ENCODE measurements around the gene MACROH2A1.

The MACROH2A1 gene

DNA sequence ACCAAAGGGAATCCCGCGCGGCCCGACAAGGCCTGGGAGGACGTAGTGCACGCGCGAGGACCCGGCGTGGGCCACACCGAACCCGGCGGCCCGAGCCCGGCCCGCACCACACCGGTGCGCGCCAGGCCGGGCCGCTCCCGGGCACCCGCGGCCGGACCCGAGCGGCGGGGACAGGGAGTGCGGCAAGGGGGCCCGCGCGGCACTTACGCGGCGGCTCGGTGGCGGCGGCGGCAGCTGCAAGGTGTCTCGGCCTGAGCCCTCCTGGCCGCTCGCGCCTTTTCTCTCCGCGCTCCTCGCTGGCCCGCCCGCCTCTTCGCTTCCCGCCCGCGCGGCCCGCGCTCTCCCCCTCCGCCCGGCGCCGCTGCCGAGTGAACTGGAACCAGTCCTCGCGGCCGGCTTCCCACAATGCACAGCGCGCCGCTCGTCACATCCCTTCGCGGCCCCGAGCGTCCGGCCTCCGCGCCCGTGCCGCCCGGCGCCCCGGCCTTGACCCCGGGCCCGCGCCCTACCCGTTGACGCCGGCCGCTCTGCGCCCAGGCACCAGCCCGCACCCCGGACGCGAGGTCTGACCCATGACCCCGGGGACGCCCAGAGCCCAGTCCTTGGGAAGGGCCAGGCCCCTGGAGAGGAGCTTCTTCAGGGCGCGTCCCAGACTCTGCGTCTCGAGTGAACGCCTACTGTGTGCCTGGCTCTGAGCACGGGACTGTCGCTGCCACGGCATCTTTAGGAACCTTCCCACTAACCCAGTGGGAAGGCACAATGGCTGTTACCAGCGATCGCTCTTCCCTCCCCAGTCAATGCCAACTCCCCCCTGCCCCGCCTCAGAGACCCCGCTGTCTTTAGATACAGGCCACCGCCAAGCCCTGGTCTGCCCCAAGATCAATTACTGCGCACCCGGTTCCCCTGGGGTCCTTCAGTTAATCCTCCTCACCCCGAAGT is at the start of gene MACROH2A1:
Gene MACROH2A1, minus strand, starts transcription at position 377 of the 939 bp plus-strand sequence. CDS start 10,138 bp downstream, outside the sequence.
- DNase-seq (ENCODE audit: low read depth in 2 of 2): peak; percentile 76 to 81

DNA sequence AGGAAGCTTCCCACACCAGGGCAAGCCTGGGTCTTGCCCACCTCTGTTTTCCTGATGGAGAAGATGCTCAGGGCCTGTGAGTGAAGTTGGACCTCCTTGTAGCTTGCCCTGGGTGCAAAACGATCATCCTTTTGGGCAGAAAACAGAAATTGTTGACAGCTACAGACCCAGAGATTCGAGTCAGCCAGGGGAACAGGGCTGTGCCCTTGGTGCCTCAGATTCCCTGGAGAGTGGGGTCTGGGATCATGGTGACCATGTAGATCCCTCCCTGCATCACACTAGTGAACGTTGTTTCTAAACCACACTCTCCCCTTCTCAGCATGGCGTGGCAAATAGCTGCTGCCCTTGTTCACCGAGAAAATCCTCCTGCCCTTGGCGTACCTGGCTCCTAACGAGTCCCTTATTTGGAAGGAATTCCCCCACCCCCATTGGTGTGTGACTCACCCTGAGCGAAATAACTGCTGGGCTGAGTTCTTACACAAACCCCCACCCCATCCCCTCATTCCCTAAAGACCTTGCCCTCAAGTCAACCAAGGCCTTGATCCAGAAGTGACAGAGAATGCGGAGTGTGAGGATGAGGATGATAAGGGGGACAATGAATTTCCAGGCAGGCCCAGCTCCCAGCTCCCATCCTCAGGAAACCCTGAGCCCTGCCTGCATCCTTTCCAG is 49.2 kb upstream of the MACROH2A1 start:
- no peak for DNase-seq (ENCODE audit: low read depth in 2 of 2)

DNA sequence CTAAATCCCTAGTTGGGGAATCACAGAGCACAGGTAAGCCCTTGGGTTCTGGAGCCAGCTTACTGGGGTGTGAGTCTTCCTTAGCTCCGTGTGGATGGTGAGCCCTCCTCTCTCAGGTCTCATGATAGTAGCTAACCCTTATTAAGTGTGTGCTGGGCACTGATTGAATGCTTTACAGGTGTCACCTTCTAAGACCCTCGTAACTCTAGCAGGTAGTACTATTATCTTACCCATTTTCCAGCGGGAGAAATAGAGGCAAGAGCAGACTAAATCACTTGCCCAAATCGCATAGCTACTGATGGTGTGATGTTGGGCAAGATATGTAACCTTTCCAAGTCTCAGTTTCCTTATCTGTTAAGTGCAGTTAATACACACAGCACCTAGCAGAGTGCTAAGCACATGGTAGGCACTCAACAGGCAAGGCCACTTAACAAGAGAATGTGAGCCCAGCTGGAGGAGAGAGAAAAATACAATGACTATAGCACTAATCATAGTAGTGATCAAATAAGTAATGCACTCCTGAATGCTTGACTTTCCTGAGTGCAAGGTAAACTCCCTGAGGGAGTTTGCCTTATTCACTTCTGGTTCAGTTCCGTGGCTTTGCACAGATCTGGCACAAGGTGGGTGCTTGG is 48.4 kb upstream of the MACROH2A1 start, which contains the start of gene DCANP1:
Gene DCANP1, minus strand, starts transcription at position 51 of the 632 bp plus-strand sequence. CDS start 240 bp downstream, outside the sequence.
- no peak for DNase-seq (ENCODE audit: low read depth in 2 of 2)

DNA sequence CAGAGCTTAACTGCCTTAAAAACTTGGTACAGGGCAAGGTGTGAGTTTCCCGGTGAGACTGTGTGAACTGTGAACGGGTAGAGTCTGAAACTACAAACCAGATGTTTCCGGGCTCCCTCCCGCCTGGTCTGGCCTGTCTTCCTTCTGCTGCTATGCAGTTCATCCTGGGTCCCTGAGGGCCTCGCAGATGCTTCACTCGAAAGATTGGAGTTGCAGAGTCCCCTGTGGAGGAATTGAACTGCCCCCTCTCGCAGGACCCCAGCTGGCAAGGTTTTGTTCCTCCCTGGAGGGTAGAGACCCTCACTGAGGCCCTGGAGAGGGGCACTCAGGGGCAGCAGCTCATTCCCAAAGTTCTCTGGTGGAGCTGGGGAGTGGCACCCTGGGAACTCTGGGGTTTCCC is 47.6 kb upstream of the MACROH2A1 start:
- no peak for DNase-seq (ENCODE audit: low read depth in 2 of 2)

DNA sequence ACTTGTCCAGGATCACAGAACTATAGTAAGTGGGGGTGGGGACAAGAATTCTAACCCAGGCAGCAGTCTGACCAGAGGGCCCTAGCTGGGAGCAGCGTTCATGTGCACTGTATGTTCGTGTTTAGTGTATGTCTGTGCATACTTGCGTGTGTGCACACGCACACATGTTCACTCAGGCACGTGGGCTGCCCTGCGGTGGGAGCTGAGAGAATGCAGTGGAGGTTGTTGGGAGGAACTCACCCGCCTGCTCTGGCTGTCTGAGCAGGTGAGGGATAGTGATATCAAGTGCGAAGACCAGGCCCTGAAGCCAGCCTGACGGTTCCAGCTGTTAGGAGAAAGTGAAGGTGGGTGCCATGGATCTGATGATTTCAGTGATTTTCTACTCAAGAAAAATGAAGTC is 47.2 kb upstream of the MACROH2A1 start:
- DNase-seq (ENCODE audit: low read depth in 2 of 2): no peak

DNA sequence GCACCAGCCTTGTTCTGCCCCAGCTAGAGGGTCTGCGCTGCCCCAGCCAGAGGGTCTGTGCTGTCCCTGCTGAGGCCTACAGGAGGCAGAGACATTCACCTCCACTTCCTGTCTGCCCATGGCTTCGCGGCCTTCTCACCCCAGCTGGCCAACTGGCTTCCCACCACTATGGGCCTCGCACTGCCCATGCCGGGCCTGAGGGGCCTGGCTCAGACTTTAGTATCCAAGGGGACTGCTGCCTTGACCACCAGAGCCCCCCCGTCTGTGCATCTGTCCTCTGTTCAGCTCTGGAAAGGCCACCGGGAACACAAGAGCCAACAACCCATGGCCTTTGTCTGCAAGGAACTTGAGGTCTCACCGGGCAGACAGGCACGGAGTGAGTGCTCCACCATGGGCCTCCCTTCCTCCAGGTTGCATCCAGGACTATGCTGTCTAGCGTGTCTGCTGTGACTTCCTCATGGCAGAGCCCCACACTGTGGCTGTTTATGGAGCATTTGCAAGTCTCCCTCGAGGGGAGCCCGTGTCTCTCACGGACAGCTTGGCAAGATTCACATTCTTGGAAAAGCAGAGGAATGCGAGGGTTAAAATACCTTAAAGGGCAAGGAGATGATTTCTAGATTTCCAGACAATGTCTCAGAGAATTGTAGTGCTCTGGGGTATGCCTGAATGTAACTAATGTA is 46.4 kb upstream of the MACROH2A1 start:
- DNase-seq (ENCODE audit: low read depth in 2 of 2): no peak

DNA sequence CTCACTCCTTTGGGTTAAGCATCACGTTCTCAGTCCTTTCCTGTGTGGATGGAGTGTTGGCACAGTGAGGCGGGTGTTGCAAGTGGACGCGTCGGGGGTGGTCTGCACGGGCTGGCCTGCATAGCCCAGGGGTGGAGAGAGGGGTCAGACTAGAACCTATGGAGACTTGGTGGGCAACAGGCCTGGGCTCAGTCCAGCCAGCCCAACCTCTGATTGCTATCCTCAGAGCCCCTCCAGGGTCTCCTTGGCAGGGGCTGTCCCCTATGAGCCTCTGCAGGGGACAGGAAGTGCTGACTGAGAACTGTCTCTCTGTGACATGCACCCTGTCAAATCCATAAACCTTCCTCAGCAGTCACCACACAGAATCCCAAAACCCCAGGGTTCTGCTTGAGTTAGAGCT is 45.9 kb upstream of the MACROH2A1 start:
- no peak for DNase-seq (ENCODE audit: low read depth in 2 of 2)

DNA sequence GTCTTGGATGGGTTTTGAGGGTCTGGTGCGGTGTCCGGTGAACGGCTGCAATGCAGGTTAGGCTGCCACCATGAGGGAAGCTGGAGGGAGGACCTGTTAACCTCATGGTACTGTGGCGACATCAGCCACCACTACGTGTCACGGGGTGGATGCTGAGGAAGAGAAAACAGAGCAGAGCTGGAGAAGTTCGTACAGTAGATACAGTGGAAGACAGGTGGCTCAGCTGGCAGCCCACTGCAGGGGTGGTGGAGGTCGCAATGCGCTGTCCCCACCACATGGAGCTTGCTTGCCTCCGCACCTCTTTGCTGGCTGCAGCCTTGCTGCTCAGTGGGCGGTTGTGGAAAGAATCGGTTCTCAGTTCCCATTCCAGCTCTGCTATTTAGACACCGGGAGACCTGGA is 45.3 kb upstream of the MACROH2A1 start:
- DNase-seq (ENCODE audit: low read depth in 2 of 2): no peak

DNA sequence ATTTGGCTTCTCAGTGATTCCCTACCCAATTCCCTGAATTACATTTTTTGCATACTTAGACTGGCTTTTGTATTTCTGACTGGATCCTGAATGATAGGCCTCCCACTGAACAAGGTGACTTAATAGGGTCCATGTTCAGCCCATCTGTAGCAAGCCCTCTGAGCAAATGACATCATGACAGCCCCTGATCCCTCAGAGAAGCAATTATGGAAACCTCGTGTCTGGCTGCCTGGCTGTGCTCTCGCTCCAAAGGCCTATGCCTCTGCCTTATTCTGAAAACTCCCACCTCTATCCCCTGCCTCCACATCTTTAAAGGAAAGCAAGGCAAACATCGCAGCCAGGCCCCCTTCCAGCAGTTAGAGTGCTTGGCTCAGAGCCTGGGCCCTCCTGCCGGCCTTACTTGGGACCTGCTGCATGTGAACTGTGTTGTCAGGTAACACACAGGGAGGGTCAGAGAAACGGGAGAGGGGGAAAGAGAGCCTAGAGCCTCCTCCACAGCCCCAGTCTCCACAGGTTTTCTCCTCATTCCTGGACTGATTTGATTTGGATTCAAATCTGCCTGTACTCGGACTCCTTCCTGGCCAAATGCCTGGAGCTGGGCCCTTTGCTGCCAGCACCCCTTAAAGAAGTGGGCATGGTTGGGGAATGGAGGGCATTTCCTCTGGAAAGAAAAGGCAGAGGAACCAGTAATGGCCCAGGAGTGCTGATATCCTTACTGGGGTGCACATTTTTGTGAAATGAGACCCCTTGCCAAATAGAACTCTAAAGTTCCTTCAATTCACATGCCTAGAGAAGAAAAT is 44.3 kb upstream of the MACROH2A1 start:
- DNase-seq (ENCODE audit: low read depth in 2 of 2): no peak

DNA sequence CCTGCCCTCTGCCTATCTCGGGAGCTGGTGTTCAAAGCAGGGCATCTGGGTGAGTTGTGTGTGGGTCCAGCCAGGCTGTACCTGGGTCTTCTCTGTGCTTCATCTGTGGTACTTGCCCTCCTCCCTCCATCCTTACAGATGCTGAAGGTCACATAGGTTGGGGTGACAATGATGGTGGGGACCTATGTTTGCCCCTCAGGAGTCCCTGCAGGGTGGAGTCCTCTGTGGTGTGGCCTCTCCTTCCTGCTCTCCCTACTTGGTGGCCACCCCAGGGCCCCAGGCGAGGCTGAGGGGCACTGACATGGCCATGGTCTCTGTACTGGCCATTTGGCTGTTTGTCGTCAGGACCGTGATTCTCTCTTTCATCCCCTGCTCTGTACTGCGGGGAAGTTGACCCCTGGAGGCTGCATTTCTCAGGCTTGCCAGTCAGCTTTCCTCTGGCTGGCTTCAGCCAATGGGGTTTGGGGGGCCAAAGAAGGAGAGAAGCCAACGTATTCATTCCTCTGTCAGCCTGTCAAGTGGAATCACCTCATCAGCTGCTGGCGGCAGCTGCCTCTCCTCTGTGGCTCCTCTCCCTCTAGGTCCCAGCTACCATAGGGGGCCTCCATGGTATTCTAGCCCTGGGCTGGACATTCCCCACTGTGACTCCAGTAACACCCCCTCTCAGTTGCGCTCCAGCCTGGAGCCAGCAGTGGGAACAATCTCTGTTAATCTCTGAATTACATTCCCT is 43.6 kb upstream of the MACROH2A1 start:
- DNase-seq (ENCODE audit: low read depth in 2 of 2): no peak

DNA sequence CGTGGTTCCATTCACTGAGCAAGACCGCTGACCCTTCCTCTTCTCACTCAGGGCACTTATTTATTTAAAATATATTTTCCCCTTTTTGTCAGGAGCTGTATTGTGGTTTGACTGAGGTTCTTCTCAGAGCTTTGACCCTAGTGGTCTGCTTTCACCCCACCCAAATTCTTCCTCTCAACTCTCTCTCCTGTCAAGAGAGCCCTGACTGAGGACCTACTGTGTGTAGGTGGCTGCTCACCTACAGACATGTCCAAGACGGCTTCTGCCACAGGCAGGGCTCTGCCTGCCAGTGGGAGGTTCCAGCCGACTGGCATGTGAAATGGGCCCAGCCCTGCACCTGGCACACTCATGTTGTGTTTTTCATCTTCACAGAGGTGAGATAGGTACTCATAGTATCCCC is 42.9 kb upstream of the MACROH2A1 start:
- DNase-seq (ENCODE audit: low read depth in 2 of 2): no peak

DNA sequence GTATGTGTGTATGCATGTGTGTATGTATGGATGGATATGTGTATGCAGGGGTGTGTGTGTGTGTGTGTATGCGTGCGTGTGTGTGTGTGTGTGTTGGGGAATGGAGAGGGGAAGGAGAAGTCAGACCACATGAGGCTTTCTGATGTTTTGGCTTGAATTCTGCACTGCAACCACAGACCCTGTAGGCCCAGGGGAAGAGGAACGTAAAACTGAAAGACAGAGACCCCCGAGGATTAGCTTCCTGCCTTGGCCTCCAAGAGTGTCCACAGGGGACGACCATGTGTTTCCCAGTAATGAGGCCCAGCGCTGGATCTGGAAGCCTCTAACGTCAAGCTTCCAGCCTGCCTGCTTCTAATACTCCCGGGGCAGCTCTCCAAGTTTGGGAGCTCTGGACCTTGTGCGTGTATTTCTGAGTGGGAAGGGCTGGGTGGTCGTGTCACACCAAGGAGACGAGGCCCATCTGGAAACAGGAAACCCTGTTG is 42.4 kb upstream of the MACROH2A1 start:
- DNase-seq (ENCODE audit: low read depth in 2 of 2): no peak

DNA sequence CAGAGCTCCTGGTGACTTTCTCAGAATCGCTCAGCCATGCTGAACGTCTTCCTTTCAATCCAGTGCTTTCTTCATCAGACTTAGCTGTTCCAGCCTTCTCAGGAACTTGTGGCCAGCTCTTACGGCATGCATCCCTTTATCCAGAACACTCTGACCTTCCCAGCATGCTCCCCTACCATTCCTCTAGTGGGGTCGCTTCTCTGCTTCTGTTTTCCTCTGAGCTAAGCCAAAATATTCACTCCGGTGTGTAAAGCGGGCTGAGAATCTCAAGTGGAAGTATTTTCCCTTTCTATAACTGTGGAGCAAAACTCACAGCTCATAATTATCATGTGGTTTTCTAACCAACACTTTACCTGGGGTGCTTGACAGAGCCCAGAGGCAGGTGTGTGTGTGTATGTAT is 41.9 kb upstream of the MACROH2A1 start:
- no peak for DNase-seq (ENCODE audit: low read depth in 2 of 2)

DNA sequence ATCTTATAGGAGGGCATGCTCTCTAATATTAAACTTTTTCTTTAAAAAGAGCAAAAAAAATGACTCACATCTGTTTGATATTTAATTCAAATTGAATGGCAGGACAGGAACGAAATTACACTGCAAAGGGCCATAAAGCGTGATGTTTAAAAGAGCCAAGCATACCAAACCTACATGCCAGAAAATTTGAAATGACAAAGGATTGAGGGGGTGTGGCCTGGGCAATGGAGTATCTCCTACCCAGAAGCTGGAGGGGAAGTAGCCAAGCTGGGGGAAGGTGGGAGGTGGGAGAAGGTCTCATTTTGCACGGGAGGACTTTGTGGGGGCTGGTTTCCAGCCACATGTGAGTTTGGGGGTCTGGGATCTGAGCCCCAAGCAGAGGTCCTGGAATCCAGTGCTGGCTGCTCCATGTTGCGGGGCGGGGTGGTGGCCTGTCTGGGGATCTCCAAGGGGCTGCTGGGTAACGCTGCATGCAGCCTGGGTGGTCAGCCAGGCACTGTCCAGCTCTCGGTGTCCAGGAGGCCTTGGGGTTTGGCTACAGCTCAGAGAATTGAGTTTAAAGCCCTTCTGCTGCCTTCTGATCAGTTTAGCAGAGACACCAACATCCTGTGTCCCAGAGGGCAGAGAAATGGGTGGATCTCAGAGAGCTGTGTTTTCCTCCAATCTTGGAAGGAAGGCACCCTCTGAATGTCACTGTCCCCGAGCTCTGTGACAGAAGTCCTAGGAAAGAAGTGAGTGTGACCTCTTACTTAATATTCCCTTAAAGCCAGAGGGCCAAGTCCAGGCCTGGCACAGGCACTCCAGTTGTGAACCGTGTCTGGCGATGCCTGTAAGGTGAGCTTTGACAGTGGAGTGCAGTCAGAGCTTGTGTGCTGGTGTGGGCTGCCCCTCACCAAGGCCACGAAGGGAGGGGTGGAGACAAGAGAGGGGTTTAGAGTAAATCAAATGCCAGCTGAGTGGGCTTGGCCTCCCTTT is 40.5 kb upstream of the MACROH2A1 start:
- no peak for DNase-seq (ENCODE audit: low read depth in 2 of 2)

DNA sequence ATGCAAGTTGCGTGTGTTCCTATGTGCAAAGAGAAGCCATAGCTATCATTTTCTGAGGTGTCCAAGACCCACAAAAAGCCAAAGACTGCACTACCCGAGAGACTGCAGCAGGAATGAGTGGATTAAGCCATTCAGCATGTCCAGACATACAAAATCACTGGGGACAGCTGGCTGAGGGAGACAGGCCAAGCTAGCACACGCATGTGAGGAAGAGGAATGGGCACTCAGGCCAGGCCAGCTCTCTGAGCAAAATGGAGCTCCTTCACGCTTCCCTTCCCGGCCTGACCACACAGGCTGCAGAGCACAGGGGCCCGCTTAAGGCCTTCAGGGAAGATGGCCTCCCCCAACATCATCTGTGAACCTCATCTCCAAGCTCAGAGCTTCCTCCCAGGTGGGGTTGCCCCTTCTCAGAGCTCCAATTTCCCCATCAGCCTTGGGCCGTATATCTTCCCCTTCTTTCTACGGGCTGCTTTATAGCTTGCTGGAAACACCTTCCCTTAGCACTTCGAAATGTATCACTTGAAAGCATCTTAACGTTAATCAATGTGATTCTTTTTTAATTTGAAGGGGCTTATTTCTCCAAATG is 39.7 kb upstream of the MACROH2A1 start:
- no peak for DNase-seq (ENCODE audit: low read depth in 2 of 2)

DNA sequence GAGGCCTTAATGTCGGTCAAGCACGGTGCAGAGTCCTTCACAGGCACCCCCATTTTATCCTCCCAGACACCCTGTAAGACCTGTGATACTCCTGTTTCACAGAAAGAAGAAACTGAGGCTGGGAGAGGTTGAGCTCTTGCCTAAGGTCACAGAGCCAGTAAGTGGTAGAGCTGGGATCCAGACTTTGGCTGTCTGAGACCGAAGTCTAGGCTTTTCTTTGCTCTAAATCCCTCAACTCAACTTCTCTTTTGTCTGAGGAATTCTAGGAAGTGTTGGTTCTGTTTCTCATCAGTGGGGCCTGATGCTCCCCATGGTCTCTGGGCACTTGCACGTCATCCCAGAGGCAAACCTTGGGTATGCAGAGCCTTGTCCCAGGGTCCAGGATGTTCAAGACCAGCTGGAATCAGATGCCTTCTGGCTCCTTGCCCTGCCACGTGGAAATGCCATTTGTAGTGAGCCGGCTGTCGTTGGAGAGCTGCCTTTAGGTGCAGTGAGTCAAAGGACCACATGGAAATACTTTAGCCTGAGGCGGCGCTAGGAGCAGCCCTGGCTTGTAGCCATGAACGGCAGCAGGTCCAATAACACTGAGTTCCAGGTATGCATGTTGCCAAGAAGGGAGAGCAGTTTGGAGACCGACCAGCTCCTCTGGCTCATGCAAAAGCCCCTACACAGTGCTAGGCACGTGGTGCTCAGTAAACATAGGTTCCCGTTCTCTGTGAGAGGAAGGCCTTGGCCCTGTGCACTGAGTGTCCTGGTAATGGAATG is 38.9 kb upstream of the MACROH2A1 start:
- no peak for DNase-seq (ENCODE audit: low read depth in 2 of 2)

DNA sequence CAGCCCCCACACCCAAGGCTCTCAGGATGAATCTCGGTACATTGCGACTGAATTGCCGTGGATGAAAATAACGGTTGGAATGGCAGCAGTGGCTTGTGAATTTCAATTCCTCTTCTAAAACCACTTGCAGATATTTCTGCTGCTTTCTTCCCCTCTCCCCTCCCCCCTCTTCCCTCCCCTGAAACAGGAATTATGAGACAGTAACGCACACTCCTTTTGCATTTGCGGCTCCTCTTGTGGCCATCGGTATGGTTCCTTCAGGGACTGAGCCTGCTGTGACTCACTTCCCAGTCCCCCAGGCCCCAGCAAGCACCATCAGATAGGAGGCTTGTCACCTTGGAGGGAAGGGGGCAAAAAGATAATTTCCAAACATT is 38.4 kb upstream of the MACROH2A1 start:
- no peak for DNase-seq (ENCODE audit: low read depth in 2 of 2)

DNA sequence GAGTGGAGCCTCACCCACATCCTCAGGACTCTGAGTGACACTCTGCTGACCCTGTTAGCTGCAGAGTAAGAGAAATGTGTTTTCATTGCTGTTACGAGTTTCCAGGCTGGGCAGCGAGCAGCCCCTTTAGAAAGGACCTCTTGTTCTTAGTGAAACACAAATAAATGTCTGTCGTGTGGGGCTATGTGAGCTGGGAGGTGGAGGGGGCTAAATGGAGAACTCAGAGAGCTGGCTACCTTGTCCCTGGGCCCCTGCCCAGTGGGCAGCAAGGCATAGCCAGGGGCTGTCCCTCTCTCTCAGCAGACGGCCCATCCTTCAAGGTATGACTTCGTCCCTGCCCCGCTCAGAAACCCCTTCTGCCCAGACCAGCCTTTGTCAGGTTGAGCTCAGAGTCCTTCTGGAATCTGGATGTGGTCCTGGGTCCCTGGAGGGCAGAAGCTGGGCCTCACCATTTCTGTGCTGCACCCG is 38.0 kb upstream of the MACROH2A1 start:
- no peak for DNase-seq (ENCODE audit: low read depth in 2 of 2)

Measured in stimulated activated CD4-positive, alpha-beta T cell treated with anti-CD3 and anti-CD28 coated beads, Interleukin-1b, Interleukin-23, amount 100 ng/mL, for 4 hours (primary cell).